ENCODE results near the gene NBEAL1. TPM values are rescaled to one million over a fixed set of nuclear protein-coding genes. Genes with fewer than 3 reads are reported as not detected.
A peak's percentile ranks its signal among the peaks of the same experiment; 100 is the strongest.
"Not testable (repeated sequence)": the region's sequence is repeated elsewhere in the genome, so short reads cannot be mapped to it uniquely, and the experiment has no call there.

Gene NBEAL1
- total and polyA plus RNA-seq, 7 donors: 2.3 to 14.7 (median 8.7) TPM

GRCh38 chr2:203097735-203098134 lies 83.1 kb downstream of the NBEAL1 start:
- Histone ChIP-seq H3K9me3 (no peaks in the 10 kb centered on the region), H3K4me1 (no peaks in the 10 kb centered on the region), H3K27me3 (ENCODE audit: insufficient read depth in 3 of 3, low read length in 2 of 3) (no peaks in the 10 kb centered on the region), H3K36me3 (ENCODE audit: insufficient read depth in 1 of 2, low read depth in 1 of 2) (peaks cover 0 to 47% of the 10 kb centered on the region in 2 donors), H3K27ac (no peak overlapping the region), H3K4me3 (no peak overlapping the region)
- TF ChIP-seq CTCF (IDR thresholded peaks at IDR 0.05): peak; percentile 33
- DNase-seq (no peak), ATAC-seq (no peak)
- 67 to 76% (median 72%) methylated on average over 1 of the region's 1 CpG for WGBS, 3 donors
- intact Hi-C loops (cut with DNase I): no loop called here

GRCh38 chr2:203102357-203102756 lies 87.7 kb downstream of the NBEAL1 start:
- intact Hi-C loops (cut with DNase I); H3K27me3 ChIP-seq (ENCODE audit: insufficient read depth in 3 of 3, low read length in 2 of 3); H3K27ac ChIP-seq; ATAC-seq; H3K9me3 ChIP-seq; H3K4me1 ChIP-seq; H3K4me3 ChIP-seq; DNase-seq: not testable (repeated sequence)
- peaks cover 0 to 33% of the 10 kb centered on the region in 2 donors for H3K36me3 ChIP-seq (ENCODE audit: insufficient read depth in 1 of 2, low read depth in 1 of 2)
- WGBS, 3 donors: 91 to 97% (median 95%) methylated on average over 1 of the region's 1 CpG

- no peak overlapping the region for H3K27ac ChIP-seq
- H3K36me3 ChIP-seq (ENCODE audit: insufficient read depth in 1 of 2, low read depth in 1 of 2): peaks cover 2 to 48% of the 10 kb centered on the region in 2 donors
- no peaks in the 10 kb centered on the region for H3K4me1 ChIP-seq
- no peaks in the 10 kb centered on the region for H3K9me3 ChIP-seq
- ATAC-seq (no peak), DNase-seq (no peak)
- intact Hi-C loops (cut with DNase I): no loop called here
- no peaks in the 10 kb centered on the region for H3K27me3 ChIP-seq (ENCODE audit: insufficient read depth in 3 of 3, low read length in 2 of 3)
- no peak for TF ChIP-seq CTCF (IDR thresholded peaks at IDR 0.05)
- H3K4me3 ChIP-seq: no peak overlapping the region
Measured at GRCh38 chr2:203104273-203104672, 89.6 kb downstream of the NBEAL1 start.

GRCh38 chr2:203105996-203106395 lies 91.3 kb downstream of the NBEAL1 start:
- Histone ChIP-seq H3K27ac (no peak overlapping the region), H3K36me3 (ENCODE audit: insufficient read depth in 1 of 2, low read depth in 1 of 2) (peaks cover 2 to 52% of the 10 kb centered on the region in 2 donors), H3K9me3 (no peaks in the 10 kb centered on the region), H3K27me3 (ENCODE audit: insufficient read depth in 3 of 3, low read length in 2 of 3) (no peaks in the 10 kb centered on the region), H3K4me1 (no peaks in the 10 kb centered on the region), H3K4me3 (no peak overlapping the region)
- DNase-seq (no peak), ATAC-seq (no peak)
- no peak for TF ChIP-seq CTCF (IDR thresholded peaks at IDR 0.05)
- intact Hi-C loops (cut with DNase I): no loop called here

DNA sequence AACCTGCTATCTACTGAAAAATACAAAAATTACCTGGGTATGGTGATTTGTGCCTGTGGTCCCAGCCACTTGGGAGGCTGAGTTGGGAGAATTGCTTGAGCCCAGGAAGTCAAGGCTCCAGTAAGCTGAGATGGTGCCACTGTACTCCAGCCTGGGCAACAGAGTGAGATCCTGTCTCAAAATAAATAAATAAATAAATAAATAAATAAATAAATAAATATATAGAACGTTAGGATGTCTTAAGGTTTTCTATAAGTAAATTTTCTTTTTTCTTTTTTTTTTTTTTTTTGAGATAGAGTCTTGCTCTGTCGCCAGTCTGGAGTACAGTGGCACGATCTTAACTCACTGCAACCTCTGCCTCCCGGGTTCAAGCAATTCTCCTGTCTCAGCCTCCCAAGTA lies 95.8 kb downstream of the NBEAL1 start:
- peaks cover 2 to 83% of the 10 kb centered on the region in 2 donors for H3K36me3 ChIP-seq (ENCODE audit: insufficient read depth in 1 of 2, low read depth in 1 of 2)
- ATAC-seq; intact Hi-C loops (cut with DNase I); H3K4me3 ChIP-seq; H3K4me1 ChIP-seq; H3K9me3 ChIP-seq; DNase-seq; H3K27ac ChIP-seq; H3K27me3 ChIP-seq (ENCODE audit: insufficient read depth in 3 of 3, low read length in 2 of 3): not testable (repeated sequence)
- WGBS, 3 donors: 72 to 76% (median 75%) methylated on average over 4 of the region's 4 CpGs

DNA sequence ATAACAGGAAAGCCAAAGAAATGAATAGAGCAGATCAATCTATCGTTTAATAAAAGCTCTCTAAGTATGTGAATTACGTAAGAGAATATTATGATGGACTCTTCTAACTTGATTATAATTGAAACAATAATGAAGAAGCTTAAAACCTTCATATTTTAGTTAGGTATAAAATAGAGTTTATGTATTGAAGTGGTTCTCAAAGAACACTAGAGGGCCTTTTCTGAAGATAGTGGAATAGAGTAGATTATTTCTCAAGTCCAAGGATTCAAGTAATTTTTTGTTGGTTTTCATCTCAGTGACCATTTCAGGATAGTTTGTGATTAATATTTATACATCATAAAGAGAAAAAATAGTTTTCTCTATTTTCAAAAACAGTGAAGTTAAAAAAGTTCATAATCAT lies 97.7 kb downstream of the NBEAL1 start:
- WGBS, 3 donors: 97 to 98% (median 98%) methylated on average over 2 of the region's 2 CpGs
- intact Hi-C loops (cut with DNase I): no loop called here
- H3K27me3 ChIP-seq (ENCODE audit: insufficient read depth in 3 of 3, low read length in 2 of 3): no peaks in the 10 kb centered on the region

GRCh38 chr2:203115201-203115700 lies 100.6 kb downstream of the NBEAL1 start:
- H3K27ac ChIP-seq; DNase-seq; H3K9me3 ChIP-seq; ATAC-seq; H3K4me3 ChIP-seq; intact Hi-C loops (cut with DNase I); H3K27me3 ChIP-seq (ENCODE audit: insufficient read depth in 3 of 3, low read length in 2 of 3); H3K4me1 ChIP-seq: not testable (repeated sequence)
- 96 to 99% (median 98%) methylated on average over 7 of the region's 7 CpGs for WGBS, 3 donors
- H3K36me3 ChIP-seq (ENCODE audit: insufficient read depth in 1 of 2, low read depth in 1 of 2): peaks cover 0 to 77% of the 10 kb centered on the region in 2 donors

More for the DNA sequence above, 97.7 kb downstream of the NBEAL1 start:
- no peak for ATAC-seq
- H3K4me3 ChIP-seq: no peak overlapping the region
- no peak for TF ChIP-seq CTCF (IDR thresholded peaks at IDR 0.05)
- H3K36me3 ChIP-seq (ENCODE audit: insufficient read depth in 1 of 2, low read depth in 1 of 2): peaks cover 2 to 97% of the 10 kb centered on the region in 2 donors
- no peaks in the 10 kb centered on the region for H3K9me3 ChIP-seq
- no peak overlapping the region for H3K27ac ChIP-seq
- no peak for DNase-seq
- H3K4me1 ChIP-seq: no peaks in the 10 kb centered on the region

Measured in psoas muscle (tissue), 8 donors.